HepG2 (cell line): ENCODE measurements around the gene OR2S2. TPM values are rescaled to one million over a fixed set of nuclear protein-coding genes. Genes with fewer than 3 reads are reported as not detected.
A peak's percentile ranks its signal among the peaks of the same experiment; 100 is the strongest.

Experiments
- ARHGAP35 ChIP-seq: sonication (generic); formaldehyde crosslinking; IDR thresholded peaks from 2 replicates; pipeline ENCODE4 v1.9.0; 2022; ENCODE audit warnings: mild to moderate bottlenecking, inconsistent platforms, moderate library complexity, missing genetic modification reagents, borderline replicate concordance
- ATF3 ChIP-seq: sonication (generic); formaldehyde crosslinking; IDR thresholded peaks from 2 replicates; pipeline ENCODE4 v1.4.0; 2020; ENCODE audit warnings: missing genetic modification reagents
- BHLHE40 ChIP-seq: IDR thresholded peaks from 2 replicates; pipeline ENCODE4 v1.6.1; 2011; ENCODE audit warnings: low read length, improper control_type of control experiment
- CENPX ChIP-seq: sonication (generic); formaldehyde crosslinking; IDR thresholded peaks from 2 replicates; pipeline ENCODE4 v1.9.0; 2021; ENCODE audit warnings: mild to moderate bottlenecking, missing genetic modification reagents, moderate library complexity
- NFIC ChIP-seq: IDR thresholded peaks from 2 replicates; pipeline ENCODE4 v1.6.1; 2012; ENCODE audit warnings: mild to moderate bottlenecking, low read length, inconsistent platforms
- PPARG ChIP-seq: conservative IDR thresholded peaks from 2 replicates; pipeline ENCODE4 v1.6.1; 2016; ENCODE audit warnings: missing biosample characterization, missing genetic modification reagents
- TEAD3 ChIP-seq: optimal IDR thresholded peaks from 2 replicates; pipeline ENCODE3; 2016; ENCODE audit warnings: borderline replicate concordance
- ZBED4 ChIP-seq: sonication (generic); formaldehyde crosslinking; IDR thresholded peaks from 2 replicates; pipeline ENCODE4 v1.4.0; 2020; ENCODE audit warnings: missing genetic modification reagents, borderline replicate concordance
- ZBTB40 ChIP-seq, 2 experiments: fragments of 450-650 bp in 1 of 2; sonication (generic) in 1 of 2; formaldehyde crosslinking in 1 of 2; IDR thresholded peaks; 2 replicates each; pipeline versions ENCODE4 v1.6.1 to v1.8.0; 2016 to 2022; ENCODE audit warnings: antibody characterized with exemption in 1 of 2, mild to moderate bottlenecking in 1 of 2, missing genetic modification reagents in 1 of 2
- ZBTB43 ChIP-seq: sonication (generic); formaldehyde crosslinking; conservative IDR thresholded peaks from 2 replicates; pipeline ENCODE4 v1.4.0; 2020; ENCODE audit warnings: missing genetic modification reagents
- ZFP1 ChIP-seq: IDR thresholded peaks from 2 replicates; pipeline ENCODE4 v1.6.1; 2016
- ZNF569 ChIP-seq: sonication (generic); formaldehyde crosslinking; IDR thresholded peaks from 2 replicates; pipeline ENCODE4 v1.5.0; 2020; ENCODE audit warnings: mild to moderate bottlenecking, missing genetic modification reagents, moderate library complexity, borderline replicate concordance
- ZNF670 ChIP-seq: sonication (generic); formaldehyde crosslinking; IDR thresholded peaks from 2 replicates; pipeline ENCODE4 v1.8.0; 2022; ENCODE audit warnings: mild to moderate bottlenecking, missing genetic modification reagents, borderline replicate concordance
- ZSCAN29 ChIP-seq: sonication (generic); formaldehyde crosslinking; conservative IDR thresholded peaks from 2 replicates; pipeline ENCODE4 v1.4.0; 2020; ENCODE audit warnings: mild to moderate bottlenecking, missing genetic modification reagents
- polyA plus RNA-seq, 8 experiments: library from polyadenylated mRNA; depleted of rRNA in 3 of 8; stranded (reverse) in 7 of 8; unstranded in 1 of 8; fragments of >200 nt; fragmentation: Illumina TruSeq in 4 of 8; extraction: Trizol in 4 of 8; gene quantifications; 2 replicates each; pipeline versions ENCODE4 v1.2.1 to v1.2.3, GENCODE V29; 2011 to 2016; ENCODE audit warnings: low read depth in 4 of 8, missing spikeins in 1 of 8, mixed read lengths in 1 of 8; ENCODE audit not compliant: insufficient read depth in 1 of 8
- total RNA-seq, 5 experiments: library from RNA; depleted of rRNA; stranded (reverse); fragments of >200 nt; fragmentation: Illumina TruSeq; extraction: Trizol; gene quantifications; 2 replicates each; pipeline ENCODE4 v1.2.3, GENCODE V29; 2016; ENCODE audit warnings: low read depth in 1 of 5

The OR2S2 gene
- total and polyA plus RNA-seq, 2 of the 13 experiments (the other 11 are each of a cell fraction or from before 2014, with no cell fraction given) = not detected

GRCh38 chr9:35907711-35908503 lies 50.0 kb downstream of the OR2S2 start (continued):
- TF ChIP-seq ZBTB40 (IDR thresholded peaks at IDR 0.05) = no peak
- TF ChIP-seq ZBTB40 (CRISPR knock-in tag; IDR thresholded peaks at IDR 0.05) = no peak
- no peak for TF ChIP-seq ARHGAP35
- TF ChIP-seq ZNF569 = no peak
- TF ChIP-seq ZFP1 (CRISPR knock-in tag) = no peak
- TF ChIP-seq ATF3 (CRISPR knock-in tag) = peak; percentile 71
- TF ChIP-seq ZBTB43 = no peak
- TF ChIP-seq ZNF670 (CRISPR knock-in tag) = no peak
- TF ChIP-seq NFIC = no peak
- peak; percentile 55; the same call in 1 of the 2 replicates for TF ChIP-seq PPARG (CRISPR knock-in tag)
- TF ChIP-seq ZBED4 (CRISPR knock-in tag) = no peak
- TF ChIP-seq CENPX (CRISPR knock-in tag) = no peak
- TF ChIP-seq BHLHE40 = no peak
- peak; percentile 60 for TF ChIP-seq TEAD3 (CRISPR knock-in tag)
- TF ChIP-seq ZSCAN29 (CRISPR knock-in tag) = 0 out of 2 replicates have a peak, but pooled peaks have one; percentile 40
